Endothelial cell of umbilical vein (primary cell): ENCODE measurements around the gene ZNF407. TPM values are rescaled to one million over a fixed set of nuclear protein-coding genes. Genes with fewer than 3 reads are reported as not detected.

Source experiments
- BruUV-seq: library from RNA; stranded (reverse); fragments of 400-500 nt; replicated peaks from 2 replicates; lab custom pipeline; 2021; lab: Mats Ljungman, UMichigan
- CTCF ChIA-PET: fragments of 300-600, 350-600 bp; sonication (Branson Sonifier 250); formaldehyde crosslinking; loops from one replicate; lab custom pipeline; 2021; ENCODE audit warnings: antibody characterized with exemption, inconsistent platforms; lab: Charles Lee
- POLR2A ChIA-PET: fragments of 300-600, 350-600 bp; sonication (Branson Sonifier 250); formaldehyde crosslinking; loops from one replicate; lab custom pipeline; 2021; ENCODE audit warnings: antibody characterized with exemption, inconsistent platforms; lab: Charles Lee
- DNase-seq: peaks from one replicate; pipeline ENCODE4 v3.0.0-alpha.2; 2011; ENCODE audit warnings: low read depth, low spot score
- FAIRE-seq: peaks from 2 replicates; lab custom pipeline; 2011; peaks lifted over from hg19 to GRCh38; lab: Jason Lieb, UNC
- H2AFZ ChIP-seq: 2 replicates; pipeline ENCODE4 v1.6.0; 2012; ENCODE audit warnings: low read depth, low read length, control low read depth, inconsistent platforms
- H3K27ac ChIP-seq: 2 replicates; pipeline ENCODE4 v1.5.1; 2011; ENCODE audit warnings: low read depth, mild to moderate bottlenecking, control low read depth, low read length, moderate library complexity; ENCODE audit not compliant: insufficient read depth
- H3K27me3 ChIP-seq, 2 experiments: 2 replicates each; pipeline versions ENCODE4 v1.6.0 to v1.6.1; 2011; ENCODE audit warnings: low read length in 2 of 2, mixed read lengths in 1 of 2; ENCODE audit not compliant: control insufficient read depth in 2 of 2, insufficient read depth in 2 of 2
- H3K36me3 ChIP-seq, 2 experiments: 2 replicates in 1 of 2; 3 replicates in 1 of 2; pipeline ENCODE4 v1.5.1; 2011; ENCODE audit warnings: low read length in 2 of 2, mild to moderate bottlenecking in 1 of 2, moderate library complexity in 1 of 2; ENCODE audit not compliant: control insufficient read depth in 2 of 2, insufficient read depth in 2 of 2; ENCODE audit errors: extremely low read depth in 1 of 2
- H3K4me1 ChIP-seq: 3 replicates; pipeline ENCODE4 v1.5.1; 2011; ENCODE audit warnings: mild to moderate bottlenecking, low read length; ENCODE audit not compliant: control insufficient read depth, insufficient read depth; ENCODE audit errors: extremely low read depth
- H3K4me2 ChIP-seq: 2 replicates; pipeline ENCODE4 v1.6.1; 2011; ENCODE audit warnings: low read length, control low read depth, mixed read lengths; ENCODE audit not compliant: insufficient read depth
- H3K4me3 ChIP-seq, 3 experiments: fragments of 200-600 bp in 1 of 3; sonication (generic), shearing (Covaris generic) in 1 of 3; replicated peaks in 1 of 3; 2 replicates each; pipeline ENCODE4 v1.5.1; 2011 to 2016; ENCODE audit warnings: control low read depth in 3 of 3, low read length in 3 of 3, mild to moderate bottlenecking in 2 of 3, inconsistent platforms in 1 of 3, low read depth in 1 of 3, moderate library complexity in 1 of 3; ENCODE audit not compliant: insufficient read depth in 1 of 3
- H3K79me2 ChIP-seq: 2 replicates; pipeline ENCODE4 v1.6.0; 2012; ENCODE audit warnings: low read length, inconsistent platforms; ENCODE audit not compliant: control insufficient read depth, insufficient read depth
- H3K9ac ChIP-seq: replicated peaks from 2 replicates; pipeline ENCODE3; 2011; ENCODE audit warnings: low read length, control low read depth; ENCODE audit not compliant: insufficient read depth; ENCODE audit errors: extremely low read depth
- H3K9me1 ChIP-seq: replicated peaks from 3 replicates; pipeline ENCODE4 v1.6.0; 2011; ENCODE audit warnings: mild to moderate bottlenecking, low read length; ENCODE audit not compliant: control insufficient read depth, insufficient read depth; ENCODE audit errors: extremely low read depth
- H3K9me3 ChIP-seq: replicated peaks from 2 replicates; pipeline ENCODE4 v1.5.1; 2012; ENCODE audit warnings: low read length, inconsistent platforms; ENCODE audit not compliant: control insufficient read depth, insufficient read depth
- H4K20me1 ChIP-seq: replicated peaks from 2 replicates; pipeline ENCODE3; 2011; ENCODE audit warnings: mild to moderate bottlenecking, low read length; ENCODE audit not compliant: control insufficient read depth, insufficient read depth; ENCODE audit errors: extremely low read depth
- CTCF ChIP-seq, 2 donors: IDR thresholded peaks; 1 replicate in 1 of 2; 2 replicates in 1 of 2; pipeline ENCODE4 v1.5.1; 2011; ENCODE audit warnings: low read length in 2 of 2, mild to moderate bottlenecking in 2 of 2, moderate library complexity in 2 of 2, control low read depth in 1 of 2, inconsistent platforms in 1 of 2, low read depth in 1 of 2; ENCODE audit not compliant: insufficient read depth in 1 of 2; ENCODE audit errors: extremely low read depth in 1 of 2
- EZH2 ChIP-seq: IDR thresholded peaks from 2 replicates; pipeline ENCODE4 v1.6.1; 2012; ENCODE audit warnings: borderline replicate concordance, low read depth, mild to moderate bottlenecking, moderate library complexity, low read length, inconsistent platforms; ENCODE audit not compliant: severe bottlenecking
- FOS ChIP-seq: IDR thresholded peaks from 2 replicates; pipeline ENCODE4 v1.6.1; 2011; ENCODE audit warnings: mild to moderate bottlenecking, low read length, moderate library complexity, borderline replicate concordance; ENCODE audit not compliant: insufficient read depth
- GATA2 ChIP-seq: IDR thresholded peaks from 2 replicates; pipeline ENCODE4 v1.7.0; 2011; ENCODE audit warnings: low read depth, mild to moderate bottlenecking, moderate library complexity, mixed read lengths, low read length; ENCODE audit not compliant: insufficient read length, insufficient read depth
- JUN ChIP-seq: IDR thresholded peaks from 2 replicates; pipeline ENCODE4 v1.6.1; 2011; ENCODE audit warnings: borderline replicate concordance, low read depth; ENCODE audit not compliant: insufficient read length, insufficient read depth
- MAX ChIP-seq: IDR thresholded peaks from 2 replicates; pipeline ENCODE4 v1.6.1; 2011; ENCODE audit not compliant: insufficient read depth, insufficient read length
- MYC ChIP-seq: IDR thresholded peaks from one replicate; pipeline ENCODE4 v1.6.1; 2011; ENCODE audit warnings: mild to moderate bottlenecking, low read depth, low read length
- POLR2A ChIP-seq: IDR thresholded peaks from 2 replicates; pipeline ENCODE4 v1.6.1; 2012; ENCODE audit warnings: low read depth, mild to moderate bottlenecking, control low read depth, low read length
- POLR2AphosphoS5 ChIP-seq: IDR thresholded peaks from 2 replicates; pipeline ENCODE4 v1.6.1; 2012; ENCODE audit warnings: low read depth, mild to moderate bottlenecking, control low read depth, low read length, moderate library complexity; ENCODE audit not compliant: insufficient read depth
- dilution Hi-C: fragments of 300-500 bp; cut with MboI; formaldehyde crosslinking; loops from one replicate; pipeline ENCODE4 v1.15.0; 2019; ENCODE audit warnings: low sequenced_read_pairs; ENCODE audit not compliant: extremely low pct_ligation_motif_present
- intact Hi-C: fragments of 100-400 bp; cut with micrococcal nuclease; formaldehyde crosslinking; loops from one replicate; pipeline ENCODE4 v1.10.0; 2022
- polyA plus RNA-seq, 4 experiments: library from polyadenylated mRNA; depleted of rRNA in 3 of 4; stranded (reverse) in 3 of 4; unstranded in 1 of 4; fragments of >200 nt; gene quantifications; 2 replicates each; pipeline versions ENCODE4 v1.2.1 to v1.2.3, GENCODE V29; 2011 to 2012; ENCODE audit warnings: missing spikeins in 1 of 4
- total RNA-seq: library from RNA; stranded (reverse); gene quantifications from 2 replicates; pipeline ENCODE4 v1.2.3, GENCODE V29; 2021

Gene ZNF407
- total and polyA plus RNA-seq, 2 donors (not counting 3 experiments of a cell fraction or from before 2014, with no cell fraction given) = 3.8 to 20.1 TPM

- Histone ChIP-seq H3K9ac (no peak overlapping the region), H2AFZ (no peak overlapping the region), H3K4me2 (no peak overlapping the region), H3K27ac (no peak overlapping the region), H3K36me3 (no peaks in the 10 kb centered on the region), H4K20me1 (no peaks in the 10 kb centered on the region), H3K27me3 (no peaks in the 10 kb centered on the region), H3K9me3 (no peaks in the 10 kb centered on the region), H3K79me2 (no peaks in the 10 kb centered on the region), H3K9me1 (no peaks in the 10 kb centered on the region), H3K4me1 (no peaks in the 10 kb centered on the region), H3K4me3 (no peak overlapping the region)
- intact Hi-C loops (no loop called here), dilution Hi-C loops (no loop called here)
- CTCF ChIA-PET = interaction anchor here (1.2 kb wide), 1 partner anchor 834 kb away, joined by 3 read pairs; no protein-coding TSS in a partner anchor
- DNase-seq (no peak), FAIRE-seq (no peak)
- TF ChIP-seq MAX (no peak), MYC (no peak), GATA2 (no peak), FOS (no peak), POLR2A (no peak), CTCF (IDR thresholded peaks at IDR 0.05; ENCODE audit: extremely low read depth in 1 of 2, insufficient read depth in 1 of 2, low read depth in 1 of 2, low read length in 2 of 2) (no peak), POLR2AphosphoS5 (no peak), EZH2 (no peak), JUN (no peak)
- BruUV-seq = no TSS peak
- POLR2A ChIA-PET = no interaction called here
These were observed 48.0 kb downstream of the ZNF407 start for GRCh38 chr18:74645679-74646078.
